Measurements from ENCODE around the gene PPP1CC.

DNA sequence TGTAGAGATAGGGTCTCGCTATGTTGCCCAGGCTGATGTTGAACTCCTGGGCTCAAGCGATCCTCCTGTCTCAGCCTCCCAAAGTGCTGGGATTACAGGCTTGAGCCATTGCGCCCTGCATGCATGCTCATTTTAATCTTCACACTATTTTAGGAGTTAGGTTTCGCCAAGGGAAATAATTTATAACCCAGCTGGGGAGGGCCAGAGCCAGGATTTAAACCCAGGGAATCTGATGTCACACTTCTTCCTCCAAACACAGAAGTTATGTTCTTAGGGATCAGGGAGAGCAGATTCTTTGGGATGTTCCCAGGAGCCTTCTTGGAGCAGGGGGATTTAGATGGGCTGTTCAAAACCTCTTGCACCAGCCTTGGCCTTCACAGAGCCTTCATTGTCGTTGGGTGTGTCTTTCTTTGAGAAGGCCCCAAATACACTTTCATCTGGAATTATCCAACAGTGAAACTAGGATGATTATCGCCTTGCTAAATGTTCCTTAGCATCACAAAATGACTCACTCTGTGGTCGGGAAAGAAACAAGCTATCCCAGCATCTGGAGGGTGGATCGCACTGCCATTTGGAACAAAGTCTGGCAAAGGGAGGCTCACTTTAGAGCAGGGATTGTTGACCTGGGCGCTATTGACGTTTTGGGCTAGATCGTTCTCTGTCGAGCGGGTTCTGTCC is 8.2 kb upstream of the PPP1CC start:
- TF ChIP-seq, protein P1, sequence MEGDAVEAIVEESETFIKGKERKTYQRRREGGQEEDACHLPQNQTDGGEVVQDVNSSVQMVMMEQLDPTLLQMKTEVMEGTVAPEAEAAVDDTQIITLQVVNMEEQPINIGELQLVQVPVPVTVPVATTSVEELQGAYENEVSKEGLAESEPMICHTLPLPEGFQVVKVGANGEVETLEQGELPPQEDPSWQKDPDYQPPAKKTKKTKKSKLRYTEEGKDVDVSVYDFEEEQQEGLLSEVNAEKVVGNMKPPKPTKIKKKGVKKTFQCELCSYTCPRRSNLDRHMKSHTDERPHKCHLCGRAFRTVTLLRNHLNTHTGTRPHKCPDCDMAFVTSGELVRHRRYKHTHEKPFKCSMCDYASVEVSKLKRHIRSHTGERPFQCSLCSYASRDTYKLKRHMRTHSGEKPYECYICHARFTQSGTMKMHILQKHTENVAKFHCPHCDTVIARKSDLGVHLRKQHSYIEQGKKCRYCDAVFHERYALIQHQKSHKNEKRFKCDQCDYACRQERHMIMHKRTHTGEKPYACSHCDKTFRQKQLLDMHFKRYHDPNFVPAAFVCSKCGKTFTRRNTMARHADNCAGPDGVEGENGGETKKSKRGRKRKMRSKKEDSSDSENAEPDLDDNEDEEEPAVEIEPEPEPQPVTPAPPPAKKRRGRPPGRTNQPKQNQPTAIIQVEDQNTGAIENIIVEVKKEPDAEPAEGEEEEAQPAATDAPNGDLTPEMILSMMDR (IDR thresholded peaks at IDR 0.05; ENCODE audit: low read depth, low read length): no peak
- no peak for TF ChIP-seq EZH2phosphoT487 (IDR thresholded peaks at IDR 0.05; ENCODE audit: low read depth)

Data from OCI-LY3 (cell line).